ENCODE results near the gene TBC1D23. TPM values are rescaled to one million over a fixed set of nuclear protein-coding genes. Genes with fewer than 3 reads are reported as not detected.

Gene TBC1D23
- total and polyA plus RNA-seq, 9 of the 15 experiments (the other 6 are each of a cell fraction or from before 2014, with no cell fraction given) = 23.4 to 85.8 (median 43.7) TPM

DNA sequence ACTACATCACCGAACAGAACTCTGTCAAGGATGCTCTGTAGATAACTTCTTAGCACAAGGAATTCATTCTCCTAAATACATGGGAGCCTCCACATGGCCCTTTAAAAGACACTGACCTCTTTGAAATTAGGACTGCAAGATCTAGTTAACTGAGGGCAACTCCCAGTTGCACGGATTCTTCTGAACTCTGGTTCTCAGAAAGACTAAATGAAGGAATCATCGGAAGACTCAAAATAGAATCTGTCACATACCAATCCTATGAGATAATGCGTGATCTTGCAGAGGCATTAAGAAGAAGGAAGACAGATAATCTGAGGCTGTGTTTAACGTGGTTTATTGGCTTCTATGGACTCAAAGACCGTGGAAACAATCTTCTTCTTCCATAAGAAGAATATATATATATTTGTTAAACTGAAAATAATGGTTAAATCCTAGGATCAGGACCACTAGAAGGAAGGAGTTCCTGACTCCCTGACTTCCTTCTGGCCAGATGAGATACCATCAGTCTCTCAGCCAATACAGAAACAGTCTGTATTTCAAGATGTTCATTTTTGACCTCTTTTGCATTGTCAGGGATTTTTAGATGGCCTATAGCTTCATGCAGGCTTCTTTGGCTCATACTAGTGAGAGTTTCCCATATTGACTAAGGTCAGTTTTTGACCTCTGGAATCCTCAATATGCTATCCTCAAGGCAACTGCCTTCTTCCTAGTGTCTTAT lies 33.9 kb upstream of the TBC1D23 start (continued):
- TF ChIP-seq ZNF316 (IDR thresholded peaks at IDR 0.05) = peak; percentile 79
- TF ChIP-seq C11orf30 (IDR thresholded peaks at IDR 0.05; ENCODE audit: low read depth) = peak; percentile 80
- TF ChIP-seq KDM1A (IDR thresholded peaks at IDR 0.05) = peak; percentile 63 to 72
- TF ChIP-seq TEAD1 (CRISPR knock-in tag; IDR thresholded peaks at IDR 0.05) = peak in 1 of 2 experiments; percentile 85; a peak in 2 of 4 replicates
- peak; percentile 70; the same call in 1 of the 2 replicates for TF ChIP-seq JUN (IDR thresholded peaks at IDR 0.05; ENCODE audit: borderline replicate concordance, low read depth, low read length)
- no peak for TF ChIP-seq JUN (CRISPR knock-in tag; IDR thresholded peaks at IDR 0.05; ENCODE audit: borderline replicate concordance)
- TF ChIP-seq SRSF1 (IDR thresholded peaks at IDR 0.05; ENCODE audit: low read depth, low read length) = no peak
- TF ChIP-seq DPF2 (IDR thresholded peaks at IDR 0.05) = peak; percentile 48; the same call in 1 of the 2 replicates
- TF ChIP-seq MAFG (tag; conservative IDR thresholded peaks at IDR 0.05) = peak; percentile 28; the same call in 1 of the 2 replicates
- TF ChIP-seq ZFP36 (IDR thresholded peaks at IDR 0.05; ENCODE audit: low read depth, low read length, partially characterized antibody) = no peak
- TF ChIP-seq, protein P1, sequence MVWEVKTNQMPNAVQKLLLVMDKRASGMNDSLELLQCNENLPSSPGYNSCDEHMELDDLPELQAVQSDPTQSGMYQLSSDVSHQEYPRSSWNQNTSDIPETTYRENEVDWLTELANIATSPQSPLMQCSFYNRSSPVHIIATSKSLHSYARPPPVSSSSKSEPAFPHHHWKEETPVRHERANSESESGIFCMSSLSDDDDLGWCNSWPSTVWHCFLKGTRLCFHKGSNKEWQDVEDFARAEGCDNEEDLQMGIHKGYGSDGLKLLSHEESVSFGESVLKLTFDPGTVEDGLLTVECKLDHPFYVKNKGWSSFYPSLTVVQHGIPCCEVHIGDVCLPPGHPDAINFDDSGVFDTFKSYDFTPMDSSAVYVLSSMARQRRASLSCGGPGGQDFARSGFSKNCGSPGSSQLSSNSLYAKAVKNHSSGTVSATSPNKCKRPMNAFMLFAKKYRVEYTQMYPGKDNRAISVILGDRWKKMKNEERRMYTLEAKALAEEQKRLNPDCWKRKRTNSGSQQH (CRISPR knock-in tag; IDR thresholded peaks at IDR 0.05) = no peak
- TF ChIP-seq STAT5A (IDR thresholded peaks at IDR 0.05; ENCODE audit: borderline replicate concordance, low read length) = peak; percentile 53; the same call in 1 of the 2 replicates
- TF ChIP-seq RCOR1 (IDR thresholded peaks at IDR 0.05; ENCODE audit: borderline replicate concordance in 1 of 2, low read depth in 2 of 2, low read length in 2 of 2) = peak in 1 of 2 experiments; percentile 56; a peak in 2 of 4 replicates
- TF ChIP-seq, protein P2, sequence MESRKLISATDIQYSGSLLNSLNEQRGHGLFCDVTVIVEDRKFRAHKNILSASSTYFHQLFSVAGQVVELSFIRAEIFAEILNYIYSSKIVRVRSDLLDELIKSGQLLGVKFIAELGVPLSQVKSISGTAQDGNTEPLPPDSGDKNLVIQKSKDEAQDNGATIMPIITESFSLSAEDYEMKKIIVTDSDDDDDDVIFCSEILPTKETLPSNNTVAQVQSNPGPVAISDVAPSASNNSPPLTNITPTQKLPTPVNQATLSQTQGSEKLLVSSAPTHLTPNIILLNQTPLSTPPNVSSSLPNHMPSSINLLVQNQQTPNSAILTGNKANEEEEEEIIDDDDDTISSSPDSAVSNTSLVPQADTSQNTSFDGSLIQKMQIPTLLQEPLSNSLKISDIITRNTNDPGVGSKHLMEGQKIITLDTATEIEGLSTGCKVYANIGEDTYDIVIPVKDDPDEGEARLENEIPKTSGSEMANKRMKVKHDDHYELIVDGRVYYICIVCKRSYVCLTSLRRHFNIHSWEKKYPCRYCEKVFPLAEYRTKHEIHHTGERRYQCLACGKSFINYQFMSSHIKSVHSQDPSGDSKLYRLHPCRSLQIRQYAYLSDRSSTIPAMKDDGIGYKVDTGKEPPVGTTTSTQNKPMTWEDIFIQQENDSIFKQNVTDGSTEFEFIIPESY (CRISPR knock-in tag; IDR thresholded peaks at IDR 0.05) = no peak
- no peak for TF ChIP-seq PCBP2 (IDR thresholded peaks at IDR 0.05; ENCODE audit: low read depth, low read length, poor library complexity, severe bottlenecking)
- TF ChIP-seq GATA2 (CRISPR knock-in tag; IDR thresholded peaks at IDR 0.05) = 0 out of 2 replicates have a peak, but pooled peaks have one; percentile 13
- peak; percentile 56; the same call in 1 of the 2 replicates for TF ChIP-seq CTBP1 (IDR thresholded peaks at IDR 0.05; ENCODE audit: borderline replicate concordance)
- TF ChIP-seq ATF7 (IDR thresholded peaks at IDR 0.05) = peak; percentile 91
- TF ChIP-seq TAF9B (IDR thresholded peaks at IDR 0.05; ENCODE audit: partially characterized antibody) = peak; percentile 30
- peak; percentile 48; the same call in 1 of the 2 replicates for TF ChIP-seq MAFK (IDR thresholded peaks at IDR 0.05; ENCODE audit: low read length)
- TF ChIP-seq JUND (IDR thresholded peaks at IDR 0.05; ENCODE audit: borderline replicate concordance, low read depth, low read length) = peak; percentile 89
- TF ChIP-seq JUND (tag; IDR thresholded peaks at IDR 0.05; ENCODE audit: borderline replicate concordance, low read depth, low read length) = peak; percentile 94; the same call in 2 of the 3 replicates
- TF ChIP-seq, protein P3, sequence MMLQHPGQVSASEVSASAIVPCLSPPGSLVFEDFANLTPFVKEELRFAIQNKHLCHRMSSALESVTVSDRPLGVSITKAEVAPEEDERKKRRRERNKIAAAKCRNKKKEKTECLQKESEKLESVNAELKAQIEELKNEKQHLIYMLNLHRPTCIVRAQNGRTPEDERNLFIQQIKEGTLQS (IDR thresholded peaks at IDR 0.05) = peak; percentile 77; the same call in 1 of the 2 replicates
- TF ChIP-seq, protein P3 (CRISPR knock-in tag; conservative IDR thresholded peaks at IDR 0.05) = no peak

Measured in K562 (cell line).